B cell (primary cell): Measurements from ENCODE around the gene STK40.

ENCODE experiments used
- EZH2 ChIP-seq: IDR thresholded peaks from 2 replicates; pipeline ENCODE4 v1.6.1; 2012; ENCODE audit warnings: borderline replicate concordance, low read depth, mild to moderate bottlenecking, moderate library complexity, low read length; ENCODE audit not compliant: insufficient read depth, poor library complexity, severe bottlenecking
- TF ChIP-seq, protein P1 (sequence below): fragments of 200-600 bp; IDR thresholded peaks from one replicate; pipeline ENCODE4 v1.8.0; 2022; ENCODE audit warnings: antibody characterized with exemption, mild to moderate bottlenecking

DNA sequence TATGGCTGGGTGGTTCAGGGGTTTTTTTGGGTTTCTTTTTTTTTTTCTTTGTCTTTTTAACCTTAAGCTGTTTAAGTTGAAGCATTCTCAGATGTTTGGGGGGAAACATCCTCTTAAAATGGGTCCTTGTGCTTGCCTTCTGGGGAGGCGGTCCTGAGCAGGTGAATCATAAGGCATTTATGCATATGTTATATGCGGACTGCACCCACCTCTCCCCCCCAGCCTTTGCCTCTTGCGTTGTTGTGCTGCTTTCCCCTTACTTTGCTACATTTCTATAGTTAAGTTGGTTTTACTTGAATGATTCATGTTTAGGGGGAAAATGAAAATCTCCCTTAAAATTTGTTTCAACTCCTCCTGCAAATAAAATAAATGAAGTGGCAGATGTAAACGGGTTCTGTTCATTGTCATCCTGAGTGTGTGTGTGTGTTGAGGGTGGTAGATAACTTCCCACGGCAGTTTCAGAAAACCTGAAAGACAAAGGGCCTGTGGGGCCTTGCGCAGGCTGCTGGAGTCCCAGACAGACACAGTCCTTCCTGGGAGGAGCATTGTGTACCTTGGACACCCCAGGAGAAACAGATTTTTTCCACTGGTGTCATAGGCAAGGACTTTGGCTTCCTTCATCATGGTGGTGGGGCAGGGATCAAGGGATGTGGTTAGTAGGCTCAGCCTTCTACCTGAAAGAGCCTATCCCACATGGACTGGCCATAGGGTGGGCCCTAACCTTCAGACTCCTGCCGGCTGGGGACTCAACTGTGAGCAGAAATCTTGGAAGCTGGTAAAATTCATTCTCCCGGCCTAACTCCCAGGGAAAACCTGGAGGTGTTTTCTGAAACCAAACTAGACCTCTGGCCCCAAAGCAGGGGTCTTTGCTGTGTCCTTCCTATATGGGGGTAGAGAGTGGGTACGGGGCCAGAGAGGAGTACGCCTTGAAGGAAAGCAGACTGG lies 80.5 kb downstream of the STK40 start:
- TF ChIP-seq, protein P1, sequence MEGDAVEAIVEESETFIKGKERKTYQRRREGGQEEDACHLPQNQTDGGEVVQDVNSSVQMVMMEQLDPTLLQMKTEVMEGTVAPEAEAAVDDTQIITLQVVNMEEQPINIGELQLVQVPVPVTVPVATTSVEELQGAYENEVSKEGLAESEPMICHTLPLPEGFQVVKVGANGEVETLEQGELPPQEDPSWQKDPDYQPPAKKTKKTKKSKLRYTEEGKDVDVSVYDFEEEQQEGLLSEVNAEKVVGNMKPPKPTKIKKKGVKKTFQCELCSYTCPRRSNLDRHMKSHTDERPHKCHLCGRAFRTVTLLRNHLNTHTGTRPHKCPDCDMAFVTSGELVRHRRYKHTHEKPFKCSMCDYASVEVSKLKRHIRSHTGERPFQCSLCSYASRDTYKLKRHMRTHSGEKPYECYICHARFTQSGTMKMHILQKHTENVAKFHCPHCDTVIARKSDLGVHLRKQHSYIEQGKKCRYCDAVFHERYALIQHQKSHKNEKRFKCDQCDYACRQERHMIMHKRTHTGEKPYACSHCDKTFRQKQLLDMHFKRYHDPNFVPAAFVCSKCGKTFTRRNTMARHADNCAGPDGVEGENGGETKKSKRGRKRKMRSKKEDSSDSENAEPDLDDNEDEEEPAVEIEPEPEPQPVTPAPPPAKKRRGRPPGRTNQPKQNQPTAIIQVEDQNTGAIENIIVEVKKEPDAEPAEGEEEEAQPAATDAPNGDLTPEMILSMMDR, result no peak
- no peak for TF ChIP-seq EZH2
